Ascending aorta (tissue), 2 donors: ENCODE results near the gene CUL4B. TPM values are rescaled to one million over a fixed set of nuclear protein-coding genes. Genes with fewer than 3 reads are reported as not detected.
"Not testable (repeated sequence)": the region's sequence is repeated elsewhere in the genome, so short reads cannot be mapped to it uniquely, and the experiment has no call there.

Source experiments
- DNase-seq, 2 donors: peaks; one replicate each; pipeline ENCODE4 v3.0.0-alpha.2; 2019; ENCODE audit warnings: low spot score in 2 of 2
- H3K27ac ChIP-seq, 2 donors: fragments of 200-600 bp; sonication (generic); one replicate each; pipeline ENCODE4 v1.5.1; 2016 to 2017; ENCODE audit warnings: mild to moderate bottlenecking in 1 of 2
- H3K27me3 ChIP-seq: fragments of 200-600 bp; sonication (generic); one replicate; pipeline ENCODE4 v1.5.1; 2017
- H3K36me3 ChIP-seq, 2 donors: fragments of 200-600 bp; sonication (generic); one replicate each; pipeline ENCODE4 v1.5.1; 2016
- H3K4me1 ChIP-seq, 2 donors: fragments of 200-600 bp; sonication (generic); one replicate each; pipeline ENCODE4 v1.5.1; 2016 to 2017; ENCODE audit warnings: mild to moderate bottlenecking in 1 of 2
- H3K4me3 ChIP-seq, 2 donors: fragments of 200-600 bp; sonication (generic); one replicate each; pipeline ENCODE4 v1.5.1; 2016 to 2017; ENCODE audit warnings: mild to moderate bottlenecking in 1 of 2
- H3K9me3 ChIP-seq, 2 donors: fragments of 200-600 bp; sonication (generic); one replicate each; pipeline ENCODE4 v1.5.1; 2016
- intact Hi-C: fragments of 100-400 bp; cut with DNase I; formaldehyde crosslinking; loops from one replicate; pipeline ENCODE4 v1.15.1; 2023
- total RNA-seq: library from RNA; depleted of rRNA; stranded (reverse); fragments of >200 nt; gene quantifications from one replicate; pipeline ENCODE4 v1.1.0, GENCODE V29; 2016
- TF ChIP-seq, protein P1 (sequence below), 3 experiments: fragments of 200-600 bp in 2 of 3; fragments of 450-650 bp in 1 of 3; sonication (generic) in 2 of 3; IDR thresholded peaks; one replicate each; pipeline ENCODE4 v1.5.1; 2016 to 2019; ENCODE audit warnings: antibody characterized with exemption in 3 of 3, mild to moderate bottlenecking in 1 of 3, moderate library complexity in 1 of 3

Gene CUL4B
- total RNA-seq, 1 donor from 2014 or later: 22.7 TPM

DNA sequence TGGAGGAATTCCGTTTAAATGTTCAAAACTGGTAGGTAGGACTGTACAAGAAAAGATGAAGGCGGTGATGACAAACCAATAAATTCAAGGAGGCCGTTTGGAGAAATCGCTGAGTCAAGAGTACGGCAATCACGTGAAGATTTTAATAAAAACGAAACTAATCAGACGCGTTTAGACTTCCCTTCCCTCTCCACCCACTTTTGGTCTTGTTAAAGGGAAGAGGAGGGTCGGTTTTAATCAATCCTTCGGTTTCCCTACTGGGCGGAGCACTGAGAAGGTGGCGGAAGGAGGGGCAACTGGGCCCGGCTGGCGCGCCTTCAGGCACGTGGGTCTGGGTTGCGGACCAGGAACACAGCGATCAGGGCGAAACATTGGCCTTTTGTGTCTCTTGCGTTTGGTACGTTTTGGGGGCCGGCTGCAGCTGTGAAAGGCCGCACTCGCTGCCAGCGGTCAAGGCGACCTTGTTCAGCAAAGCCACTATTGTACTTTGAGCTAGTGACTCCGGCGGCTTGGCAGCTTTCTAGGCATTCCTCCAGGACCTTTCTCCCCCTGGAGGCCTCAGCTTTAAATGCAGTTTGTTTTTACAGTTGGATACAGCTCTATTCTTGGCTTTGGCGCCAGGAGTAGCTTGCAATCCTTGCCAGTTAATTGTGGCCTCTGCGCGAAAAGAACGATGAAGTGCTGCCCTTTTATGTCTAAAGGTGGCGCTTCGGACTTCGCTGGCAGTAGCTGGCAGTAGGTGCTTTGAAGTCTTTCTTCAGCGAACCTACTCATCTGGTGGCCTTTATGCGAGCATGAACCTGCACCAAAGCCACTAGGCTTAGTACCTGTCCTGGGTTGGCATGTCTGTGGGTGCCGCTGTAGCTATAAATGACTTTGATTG, 74.9 kb downstream of the CUL4B start:
- Histone ChIP-seq H3K27me3 (no peaks in the 10 kb centered on the region), H3K4me1 (no peaks in the 10 kb centered on the region), H3K9me3 (no peaks in the 10 kb centered on the region), H3K36me3 (no peaks in the 10 kb centered on the region), H3K4me3 (peak overlapping the region; percentile 38 to 67), H3K27ac (peak overlapping the region; percentile 65 to 84)
- intact Hi-C loops: loop anchor here (1.0 to 10.0 kb wide), 3 partner anchors 17 to 139 kb away; partner anchors contain the start of genes CUL4B and LAMP2
- DNase-seq: peak; percentile 17 to 83
- TF ChIP-seq, protein P1, sequence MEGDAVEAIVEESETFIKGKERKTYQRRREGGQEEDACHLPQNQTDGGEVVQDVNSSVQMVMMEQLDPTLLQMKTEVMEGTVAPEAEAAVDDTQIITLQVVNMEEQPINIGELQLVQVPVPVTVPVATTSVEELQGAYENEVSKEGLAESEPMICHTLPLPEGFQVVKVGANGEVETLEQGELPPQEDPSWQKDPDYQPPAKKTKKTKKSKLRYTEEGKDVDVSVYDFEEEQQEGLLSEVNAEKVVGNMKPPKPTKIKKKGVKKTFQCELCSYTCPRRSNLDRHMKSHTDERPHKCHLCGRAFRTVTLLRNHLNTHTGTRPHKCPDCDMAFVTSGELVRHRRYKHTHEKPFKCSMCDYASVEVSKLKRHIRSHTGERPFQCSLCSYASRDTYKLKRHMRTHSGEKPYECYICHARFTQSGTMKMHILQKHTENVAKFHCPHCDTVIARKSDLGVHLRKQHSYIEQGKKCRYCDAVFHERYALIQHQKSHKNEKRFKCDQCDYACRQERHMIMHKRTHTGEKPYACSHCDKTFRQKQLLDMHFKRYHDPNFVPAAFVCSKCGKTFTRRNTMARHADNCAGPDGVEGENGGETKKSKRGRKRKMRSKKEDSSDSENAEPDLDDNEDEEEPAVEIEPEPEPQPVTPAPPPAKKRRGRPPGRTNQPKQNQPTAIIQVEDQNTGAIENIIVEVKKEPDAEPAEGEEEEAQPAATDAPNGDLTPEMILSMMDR (IDR thresholded peaks at IDR 0.05): peak in 2 of 3 experiments; percentile 28 to 56

DNA sequence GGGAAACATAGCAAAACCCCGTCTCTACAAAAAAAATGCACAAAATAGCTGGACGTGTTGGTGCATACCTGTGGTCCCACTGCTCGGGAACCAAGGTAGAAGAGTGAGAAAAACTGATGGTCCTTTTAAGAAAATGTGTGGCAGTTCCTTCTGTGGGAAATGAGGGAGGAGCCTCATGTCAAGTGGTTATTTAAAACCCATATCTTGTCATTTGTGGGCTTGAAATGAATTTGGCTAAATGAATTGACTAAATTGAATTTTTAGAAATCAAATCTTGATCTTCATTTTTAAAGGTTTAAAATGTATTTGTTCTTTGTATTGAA, 75.5 kb downstream of the CUL4B start:
- Histone ChIP-seq H3K27ac (peak overlapping the region; percentile 65 to 84), H3K4me1 (no peaks in the 10 kb centered on the region), H3K36me3 (no peaks in the 10 kb centered on the region), H3K27me3 (no peaks in the 10 kb centered on the region), H3K9me3 (no peaks in the 10 kb centered on the region), H3K4me3 (peak overlapping the region in 1 of 2 donors; percentile 67)
- DNase-seq: no peak
- intact Hi-C loops: loop anchor here (5.0 to 10.0 kb wide), 2 partner anchors 77 to 140 kb away; partner anchors contain the start of gene CUL4B
- TF ChIP-seq, protein P1 (IDR thresholded peaks at IDR 0.05): no peak

DNA sequence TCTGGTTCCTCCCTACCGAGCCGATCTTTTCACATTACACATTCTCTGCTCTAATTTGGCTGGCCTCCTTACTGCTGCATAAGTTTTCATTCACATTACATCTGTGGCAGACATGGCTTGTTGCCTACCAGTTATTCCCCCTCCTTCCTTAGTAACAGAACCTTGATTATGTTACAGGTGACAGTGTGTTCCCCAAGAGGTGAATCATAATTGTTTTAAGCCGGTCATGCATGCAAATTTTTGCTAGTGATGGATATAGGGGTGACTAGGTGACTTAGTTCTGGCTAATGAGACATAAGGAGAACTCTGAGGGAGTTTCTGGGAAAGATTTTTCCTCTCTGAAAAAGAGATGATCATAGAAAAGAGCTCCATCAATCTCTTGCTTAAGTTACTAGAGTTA, 83.3 kb downstream of the CUL4B start:
- no peaks in the 10 kb centered on the region for H3K4me1 ChIP-seq

DNA sequence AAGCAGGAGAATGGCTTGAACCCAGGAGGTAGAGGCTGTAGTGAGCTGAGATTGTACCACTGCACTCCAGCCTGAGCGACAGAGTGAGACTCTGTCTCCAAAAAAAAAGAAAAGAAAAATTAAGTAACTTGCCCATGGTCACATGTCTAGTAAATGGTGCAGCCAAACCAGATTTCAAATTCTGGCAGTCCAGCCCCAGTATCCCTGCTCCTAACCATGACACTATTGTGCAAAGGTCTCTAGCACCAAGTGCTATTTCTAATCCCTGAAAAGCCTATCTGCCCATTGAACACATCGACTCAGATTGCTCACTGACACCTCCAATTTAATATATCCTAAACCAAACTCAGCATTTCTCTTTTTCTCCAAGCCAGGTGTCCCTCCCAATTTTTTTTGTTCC, 84.0 kb downstream of the CUL4B start:
- no peaks in the 10 kb centered on the region for H3K9me3 ChIP-seq
- H3K27ac ChIP-seq: no peak overlapping the region
- DNase-seq: no peak
- H3K36me3 ChIP-seq: no peaks in the 10 kb centered on the region
- TF ChIP-seq, protein P1 (IDR thresholded peaks at IDR 0.05): no peak
- no peaks in the 10 kb centered on the region for H3K4me1 ChIP-seq
- intact Hi-C loops: no loop called here
- H3K4me3 ChIP-seq: no peak overlapping the region
- H3K27me3 ChIP-seq: no peaks in the 10 kb centered on the region

More for the DNA sequence above, 83.3 kb downstream of the CUL4B start:
- Histone ChIP-seq H3K36me3 (no peaks in the 10 kb centered on the region), H3K4me3 (no peak overlapping the region), H3K9me3 (no peaks in the 10 kb centered on the region), H3K27me3 (no peaks in the 10 kb centered on the region), H3K27ac (no peak overlapping the region)
- no peak for DNase-seq
- intact Hi-C loops: no loop called here
- TF ChIP-seq, protein P1 (IDR thresholded peaks at IDR 0.05): no peak

DNA sequence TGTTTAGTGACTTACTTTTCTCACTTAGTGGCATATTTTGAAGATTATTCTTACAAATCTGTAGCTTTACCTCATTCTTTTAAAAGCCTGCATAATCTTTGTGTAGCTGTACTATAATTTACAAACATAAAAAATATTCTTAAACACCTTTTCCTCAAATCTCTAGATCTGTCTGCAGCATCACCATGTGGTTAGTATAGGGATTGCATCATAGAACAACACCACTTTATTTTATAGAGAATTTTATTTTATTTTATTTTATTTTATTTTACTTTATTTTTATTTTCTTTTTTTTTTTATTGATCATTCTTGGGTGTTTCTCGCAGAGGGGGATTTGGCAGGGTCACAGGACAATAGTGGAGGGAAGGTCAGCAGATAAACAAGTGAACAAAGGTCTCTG, 85.3 kb downstream of the CUL4B start:
- H3K4me1 ChIP-seq, H3K27ac ChIP-seq, H3K9me3 ChIP-seq, intact Hi-C loops, DNase-seq, H3K4me3 ChIP-seq, H3K36me3 ChIP-seq, H3K27me3 ChIP-seq: not testable (repeated sequence)
- TF ChIP-seq, protein P1 (IDR thresholded peaks at IDR 0.05): peak in 2 of 3 experiments; percentile 54 to 64

Other genes with a start within 250 kb of the CUL4B start
- gene TMEM255A, start 249.5 kb downstream of the CUL4B start, total RNA-seq: not detected
- gene ATP1B4, start 198.9 kb downstream of the CUL4B start, total RNA-seq: not detected
- 60.1 TPM for gene LAMP2, start 91.7 kb downstream of the CUL4B start, total RNA-seq
- not detected for gene MCTS1, start 43.1 kb upstream of the CUL4B start, total RNA-seq
- 43.4 TPM for gene C1GALT1C1, start 69.1 kb upstream of the CUL4B start, total RNA-seq